GM12878 (cell line): ENCODE results near the gene LONP1. TPM values are rescaled to one million over a fixed set of nuclear protein-coding genes. Genes with fewer than 3 reads are reported as not detected.

Experiments used
- ATAC-seq: fragments of 200-7000 bp; cut with Tn5 transposase; 3 replicates; pipeline ENCODE4 v1.9.1; 2020; ENCODE audit warnings: mild to moderate bottlenecking, moderate library complexity
- BruUV-seq: library from RNA; stranded (reverse); fragments of 400-500 nt; replicated peaks from 2 replicates; lab custom pipeline; 2021; lab: Mats Ljungman, UMichigan
- CTCF ChIA-PET: fragments of 300-600 bp; sonication (Branson Sonifier 250); formaldehyde crosslinking; extraction: SDS; loops from one replicate; lab custom pipeline; 2021; ENCODE audit warnings: inconsistent platforms; lab: Yijun Ruan, JAX
- POLR2A ChIA-PET: fragments of 350-600 bp; formaldehyde crosslinking; extraction: SDS; loops from one replicate; lab custom pipeline; 2021; ENCODE audit warnings: inconsistent platforms; lab: Charles Lee
- RAD21 ChIA-PET: fragments of 300-600 bp; sonication (Branson Sonifier 250); formaldehyde crosslinking; loops from one replicate; lab custom pipeline; 2023; ENCODE audit warnings: antibody characterized with exemption; ENCODE audit not compliant: unreplicated experiment; lab: Charles Lee
- SMC1A ChIA-PET: fragments of 300-600 bp; sonication (Branson Sonifier 250); formaldehyde crosslinking; loops from one replicate; lab custom pipeline; 2023; ENCODE audit not compliant: unreplicated experiment, uncharacterized antibody; lab: Charles Lee
- DNase-seq: peaks from one replicate; pipeline ENCODE4 v3.0.0-alpha.2; 2011; ENCODE audit warnings: low read depth, low spot score
- FAIRE-seq: peaks from 3 replicates; lab custom pipeline; 2011; peaks lifted over from hg19 to GRCh38; lab: Jason Lieb, UNC
- H2AFZ ChIP-seq: 2 replicates; pipeline ENCODE4 v1.6.0; 2011; ENCODE audit warnings: low read depth, low read length, control low read depth; ENCODE audit not compliant: control insufficient read depth
- H3K27ac ChIP-seq: 2 replicates; pipeline ENCODE4 v1.5.1; 2011; ENCODE audit warnings: control low read depth; ENCODE audit not compliant: control insufficient read depth, insufficient read depth
- H3K27me3 ChIP-seq, 2 experiments: replicated peaks in 1 of 2; 2 replicates each; pipeline versions ENCODE4 v1.6.0 to v1.6.1; 2011; ENCODE audit warnings: low read length in 1 of 2; ENCODE audit not compliant: control insufficient read depth in 2 of 2, insufficient read depth in 2 of 2
- H3K36me3 ChIP-seq, 2 experiments: 2 replicates each; pipeline ENCODE4 v1.5.1; 2011; ENCODE audit warnings: low read length in 1 of 2; ENCODE audit not compliant: control insufficient read depth in 2 of 2, insufficient read depth in 2 of 2
- H3K4me1 ChIP-seq: 2 replicates; pipeline ENCODE4 v1.6.1; 2011; ENCODE audit warnings: mild to moderate bottlenecking, low read length, moderate library complexity, mixed read lengths; ENCODE audit not compliant: control insufficient read depth, insufficient read depth
- H3K4me2 ChIP-seq: 2 replicates; pipeline ENCODE4 v1.6.0; 2011; ENCODE audit warnings: control low read depth; ENCODE audit not compliant: control insufficient read depth, insufficient read depth
- H3K4me3 ChIP-seq: fragments of 200-600 bp; sonication (generic); 2 replicates; pipeline ENCODE4 v1.5.1; 2016
- H3K79me2 ChIP-seq: 2 replicates; pipeline ENCODE4 v1.6.0; 2011; ENCODE audit warnings: low read length; ENCODE audit not compliant: control insufficient read depth, insufficient read depth
- H3K9ac ChIP-seq: 2 replicates; pipeline ENCODE4 v1.8.0; 2011; ENCODE audit warnings: low read length, control low read depth, mixed read lengths; ENCODE audit not compliant: control insufficient read depth, insufficient read depth
- H3K9me3 ChIP-seq: replicated peaks from 3 replicates; pipeline ENCODE4 v1.5.1; 2011; ENCODE audit warnings: mild to moderate bottlenecking, low read length; ENCODE audit not compliant: control insufficient read depth, insufficient read depth
- H4K20me1 ChIP-seq: 2 replicates; pipeline ENCODE4 v1.6.0; 2011; ENCODE audit not compliant: control insufficient read depth, insufficient read depth
- HSF1 ChIP-seq: fragments of 150-350 bp; IDR thresholded peaks from 2 replicates; pipeline ENCODE4 v1.6.1; 2014; ENCODE audit warnings: mild to moderate bottlenecking, low read depth, low read length
- IRF4 ChIP-seq: IDR thresholded peaks from 2 replicates; pipeline ENCODE4 v1.6.1; 2011; ENCODE audit warnings: low read depth, low read length
- MEF2A ChIP-seq: IDR thresholded peaks from 2 replicates; pipeline ENCODE4 v1.6.1; 2011; ENCODE audit warnings: low read depth, mild to moderate bottlenecking, low read length, moderate library complexity; ENCODE audit not compliant: insufficient read depth
- NR2C1 ChIP-seq: fragments of 450-650 bp; IDR thresholded peaks from 2 replicates; pipeline ENCODE4 v1.6.1; 2017; ENCODE audit warnings: antibody characterized with exemption, mild to moderate bottlenecking, moderate library complexity
- PKNOX1 ChIP-seq: fragments of 450-650 bp; IDR thresholded peaks from 2 replicates; pipeline ENCODE4 v1.6.1; 2016; ENCODE audit warnings: mild to moderate bottlenecking
- POLR2A ChIP-seq: IDR thresholded peaks from 2 replicates; pipeline ENCODE4 v1.6.1; 2011; ENCODE audit warnings: low read depth, mild to moderate bottlenecking, low read length
- SREBF1 ChIP-seq: IDR thresholded peaks from 2 replicates; pipeline ENCODE4 v1.6.1; 2012; ENCODE audit warnings: mild to moderate bottlenecking, low read length
- TBL1XR1 ChIP-seq: IDR thresholded peaks from 2 replicates; pipeline ENCODE4 v1.6.1; 2012; ENCODE audit warnings: low read depth, low read length, improper control_type of control experiment
- TCF12 ChIP-seq: IDR thresholded peaks from 2 replicates; pipeline ENCODE4 v1.6.1; 2011; ENCODE audit warnings: low read depth, mild to moderate bottlenecking, low read length
- ZBTB4 ChIP-seq: fragments of 450-650 bp; formaldehyde crosslinking; IDR thresholded peaks from 2 replicates; pipeline ENCODE4 v1.4.0; 2022; ENCODE audit warnings: mild to moderate bottlenecking, moderate library complexity
- ZNF217 ChIP-seq: fragments of 450-650 bp; IDR thresholded peaks from 2 replicates; pipeline ENCODE4 v1.6.1; 2017; ENCODE audit warnings: antibody characterized with exemption, mild to moderate bottlenecking
- ZNF274 ChIP-seq: IDR thresholded peaks from one replicate; pipeline ENCODE4 v1.8.0; 2011; ENCODE audit not compliant: insufficient read length, insufficient read depth
- WGBS: methylation state at CpG from one replicate; pipeline ENCODE4 v1.1.6; 2016; ENCODE audit warnings: low lambda C conversion rate; ENCODE audit not compliant: insufficient replicate concordance, insufficient coverage; ENCODE audit errors: missing lambda C conversion rate; 5-methylcytosine and 5-hydroxymethylcytosine counted together
- in situ Hi-C: fragments of 300-500 bp; cut with MboI; formaldehyde crosslinking; loops from 9 replicates; pipeline ENCODE4 v1.14.3; 2018; ENCODE audit warnings: mixed read lengths
- intact Hi-C: fragments of 100-400 bp; cut with micrococcal nuclease; formaldehyde crosslinking; loops from one replicate; pipeline ENCODE4 v1.14.2; 2022; ENCODE audit not compliant: unreplicated experiment
- polyA plus RNA-seq, 11 experiments: library from polyadenylated mRNA; depleted of rRNA in 4 of 11; unstranded in 6 of 11; stranded (reverse) in 5 of 11; fragments of >200 nt; fragmentation: Nextera tagmentation in 4 of 11; fragmentation: Illumina TruSeq in 1 of 11; extraction: Ambion mirVana in 4 of 11; extraction: Trizol in 1 of 11; gene quantifications; 1 replicate in 1 of 11; 2 replicates in 10 of 11; pipeline versions ENCODE4 v1.2.1 to v1.2.3, GENCODE V29; 2011 to 2016; ENCODE audit warnings: inconsistent platforms in 2 of 11, missing spikeins in 2 of 11, low read depth in 1 of 11
- total RNA-seq, 4 experiments: library from RNA; depleted of rRNA in 3 of 4; stranded (reverse); fragments of >200 nt in 3 of 4; fragmentation: Illumina TruSeq in 1 of 4; extraction: Trizol in 1 of 4; gene quantifications; 2 replicates each; pipeline versions ENCODE4 v1.2.1 to v1.2.3, GENCODE V29; 2013 to 2021

Gene LONP1
- total and polyA plus RNA-seq, 10 of the 15 experiments (the other 5 are each of a cell fraction or from before 2014, with no cell fraction given): 0.61 to 136 (median 59.5) TPM

GRCh38 chr19:5672708-5673459, 47.1 kb downstream of the LONP1 start:
- no peak overlapping the region for H3K4me2 ChIP-seq
- no peaks in the 10 kb centered on the region for H3K79me2 ChIP-seq
- WGBS: 94% methylated on average over 12 of the region's 13 CpGs
- POLR2A ChIA-PET: no interaction called here
- no peak overlapping the region for H3K27ac ChIP-seq
- CTCF ChIA-PET: no interaction called here
- TF ChIP-seq SREBF1 (no peak), POLR2A (peak; percentile 11; the same call in 1 of the 2 replicates), TBL1XR1 (no peak), IRF4 (no peak), NR2C1 (no peak)
- intact Hi-C loops: no loop called here
- SMC1A ChIA-PET: no interaction called here
- H3K27me3 ChIP-seq: no peaks in the 10 kb centered on the region
- H3K9ac ChIP-seq: no peak overlapping the region
- ATAC-seq (no peak), DNase-seq (no peak), FAIRE-seq (no peak)
- no peak overlapping the region for H3K4me3 ChIP-seq
- no TSS peak for BruUV-seq
- in situ Hi-C loops: no loop called here
- H4K20me1 ChIP-seq: no peaks in the 10 kb centered on the region
- RAD21 ChIA-PET: no interaction called here
- H2AFZ ChIP-seq: no peak overlapping the region
- peaks cover 4 to 18% of the 10 kb centered on the region in 2 experiments; a peak in 3 of 4 replicates for H3K36me3 ChIP-seq
- H3K9me3 ChIP-seq: no peaks in the 10 kb centered on the region
- no peaks in the 10 kb centered on the region for H3K4me1 ChIP-seq

GRCh38 chr19:5671600-5671999, 48.3 kb downstream of the LONP1 start:
- Histone ChIP-seq H3K27me3 (no peaks in the 10 kb centered on the region), H3K79me2 (no peaks in the 10 kb centered on the region), H3K9me3 (no peaks in the 10 kb centered on the region), H3K9ac (no peak overlapping the region), H4K20me1 (no peaks in the 10 kb centered on the region), H3K27ac (no peak overlapping the region), H2AFZ (no peak overlapping the region), H3K4me1 (no peaks in the 10 kb centered on the region), H3K36me3 (peaks cover 8 to 27% of the 10 kb centered on the region in 2 experiments; a peak in 3 of 4 replicates), H3K4me2 (no peak overlapping the region), H3K4me3 (no peak overlapping the region)
- no TSS peak for BruUV-seq
- ChIA-PET POLR2A (no interaction called here), RAD21 (no interaction called here), SMC1A (no interaction called here), CTCF (no interaction called here)
- intact Hi-C loops: no loop called here
- 91% methylated on average over 7 of the region's 7 CpGs for WGBS
- FAIRE-seq (no peak), DNase-seq (no peak), ATAC-seq (no peak)
- in situ Hi-C loops: no loop called here
- TF ChIP-seq TCF12: no peak
- TF ChIP-seq MEF2A: no peak
- no peak for TF ChIP-seq ZBTB4 (CRISPR knock-in tag)
- TF ChIP-seq ZNF217: no peak
- TF ChIP-seq PKNOX1: no peak
- no peak for TF ChIP-seq ZNF274
- TF ChIP-seq HSF1: no peak
